Esophagus muscularis mucosa (tissue), 4 donors: ENCODE data around the gene RCC1. TPM values are rescaled to one million over a fixed set of nuclear protein-coding genes. Genes with fewer than 3 reads are reported as not detected.
"Not testable (repeated sequence)": the region's sequence is repeated elsewhere in the genome, so short reads cannot be mapped to it uniquely, and the experiment has no call there.

Source experiments
- DNase-seq: peaks from one replicate; pipeline ENCODE4 v3.0.0-alpha.2; 2017; ENCODE audit errors: extremely low spot score
- H3K27ac ChIP-seq, 4 donors: fragments of 200-600 bp; sonication (generic); replicated peaks in 1 of 4; 1 replicate in 3 of 4; 2 replicates in 1 of 4; pipeline ENCODE4 v1.5.1; 2016 to 2019; ENCODE audit warnings: mild to moderate bottlenecking in 1 of 4
- H3K27me3 ChIP-seq, 4 donors: fragments of 200-600 bp; sonication (generic); one replicate each; pipeline versions ENCODE4 v1.5.1 to v1.6.0; 2016 to 2019
- H3K36me3 ChIP-seq, 4 donors: fragments of 200-600 bp; sonication (generic); one replicate each; pipeline ENCODE4 v1.5.1; 2016 to 2019
- H3K4me1 ChIP-seq, 4 donors: fragments of 200-600 bp; sonication (generic); one replicate each; pipeline ENCODE4 v1.5.1; 2016 to 2019
- H3K4me3 ChIP-seq, 4 donors: fragments of 200-600 bp; sonication (generic); 1 replicate in 2 of 4; 2 replicates in 2 of 4; pipeline ENCODE4 v1.5.1; 2016 to 2019; ENCODE audit warnings: mild to moderate bottlenecking in 4 of 4, moderate library complexity in 1 of 4
- H3K9me3 ChIP-seq, 4 donors: fragments of 200-600 bp; sonication (generic); 1 replicate in 3 of 4; 2 replicates in 1 of 4; pipeline ENCODE4 v1.5.1; 2016 to 2019
- EP300 ChIP-seq: sonication (generic); formaldehyde crosslinking; IDR thresholded peaks from one replicate; pipeline ENCODE4 v1.6.1; 2017; ENCODE audit warnings: antibody characterized with exemption
- POLR2A ChIP-seq: fragments of 450-650 bp; IDR thresholded peaks from one replicate; pipeline ENCODE4 v1.6.1; 2017; ENCODE audit warnings: antibody characterized with exemption, moderate library complexity, mild to moderate bottlenecking, low read depth
- POLR2AphosphoS5 ChIP-seq, 2 donors: sonication (generic); formaldehyde crosslinking; IDR thresholded peaks; one replicate each; pipeline ENCODE4 v1.6.1; 2017; ENCODE audit warnings: antibody characterized with exemption in 2 of 2
- WGBS: methylation state at CpG from one replicate; pipeline ENCODE4 v1.1.5; 2018; 5-methylcytosine and 5-hydroxymethylcytosine counted together
- intact Hi-C: fragments of 100-400 bp; cut with DNase I; formaldehyde crosslinking; loops from one replicate; pipeline ENCODE4 v1.15.1; 2023
- total RNA-seq, 4 donors: library from RNA; depleted of rRNA; stranded (reverse); fragments of >200 nt; gene quantifications; one replicate each; pipeline versions ENCODE4 v1.1.0 to v1.2.1, GENCODE V29; 2016
- TF ChIP-seq, protein P1 (sequence below), 3 experiments: fragments of 200-600 bp in 2 of 3; fragments of 450-650 bp in 1 of 3; sonication (generic) in 2 of 3; IDR thresholded peaks; one replicate each; pipeline ENCODE4 v1.5.1; 2017 to 2019; ENCODE audit warnings: antibody characterized with exemption in 3 of 3, mild to moderate bottlenecking in 2 of 3, moderate library complexity in 1 of 3

Gene RCC1
- total RNA-seq, 4 donors from 2014 or later, result 8.3 to 17.1 (median 11.3) TPM

DNA sequence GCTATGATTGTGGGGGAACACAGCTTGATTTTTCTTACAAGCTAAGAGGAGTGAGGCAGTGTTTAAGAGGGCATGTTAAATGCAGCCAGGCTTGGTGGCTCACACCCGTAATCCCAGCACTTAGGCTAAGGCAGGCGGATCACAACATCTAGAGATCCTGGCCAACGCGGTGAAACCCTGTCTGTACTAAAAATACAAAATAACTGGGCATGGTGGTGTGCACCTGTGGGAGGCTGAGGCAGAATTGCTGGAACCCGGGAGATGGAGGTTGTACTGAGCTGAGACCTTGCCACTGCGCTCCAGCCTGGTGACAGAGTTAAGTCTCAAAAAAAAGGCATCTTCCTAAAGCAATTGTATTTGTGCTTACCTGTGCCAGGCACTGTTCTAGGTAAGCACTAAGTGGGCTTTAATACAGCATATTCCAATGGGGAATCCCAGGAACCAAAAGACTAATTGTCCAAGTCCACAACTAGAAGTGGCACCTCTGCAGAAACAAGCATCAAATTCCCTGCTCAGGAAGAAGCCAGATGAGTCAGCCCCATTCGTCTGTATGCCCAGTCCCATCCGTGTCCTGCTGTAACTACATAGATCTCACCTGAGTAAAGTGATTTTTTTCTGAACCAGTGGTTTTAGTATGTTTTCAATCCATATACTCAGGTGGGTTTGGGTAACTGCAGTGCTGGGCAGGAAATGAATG is 4.6 kb downstream of the RCC1 start:
- H3K27ac ChIP-seq, result peak overlapping the region in 1 of 4 donors; percentile 59
- TF ChIP-seq, protein P1, sequence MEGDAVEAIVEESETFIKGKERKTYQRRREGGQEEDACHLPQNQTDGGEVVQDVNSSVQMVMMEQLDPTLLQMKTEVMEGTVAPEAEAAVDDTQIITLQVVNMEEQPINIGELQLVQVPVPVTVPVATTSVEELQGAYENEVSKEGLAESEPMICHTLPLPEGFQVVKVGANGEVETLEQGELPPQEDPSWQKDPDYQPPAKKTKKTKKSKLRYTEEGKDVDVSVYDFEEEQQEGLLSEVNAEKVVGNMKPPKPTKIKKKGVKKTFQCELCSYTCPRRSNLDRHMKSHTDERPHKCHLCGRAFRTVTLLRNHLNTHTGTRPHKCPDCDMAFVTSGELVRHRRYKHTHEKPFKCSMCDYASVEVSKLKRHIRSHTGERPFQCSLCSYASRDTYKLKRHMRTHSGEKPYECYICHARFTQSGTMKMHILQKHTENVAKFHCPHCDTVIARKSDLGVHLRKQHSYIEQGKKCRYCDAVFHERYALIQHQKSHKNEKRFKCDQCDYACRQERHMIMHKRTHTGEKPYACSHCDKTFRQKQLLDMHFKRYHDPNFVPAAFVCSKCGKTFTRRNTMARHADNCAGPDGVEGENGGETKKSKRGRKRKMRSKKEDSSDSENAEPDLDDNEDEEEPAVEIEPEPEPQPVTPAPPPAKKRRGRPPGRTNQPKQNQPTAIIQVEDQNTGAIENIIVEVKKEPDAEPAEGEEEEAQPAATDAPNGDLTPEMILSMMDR (IDR thresholded peaks at IDR 0.05), result no peak
- TF ChIP-seq POLR2AphosphoS5 (IDR thresholded peaks at IDR 0.05) (no peak), POLR2A (no peak), EP300 (no peak)

DNA sequence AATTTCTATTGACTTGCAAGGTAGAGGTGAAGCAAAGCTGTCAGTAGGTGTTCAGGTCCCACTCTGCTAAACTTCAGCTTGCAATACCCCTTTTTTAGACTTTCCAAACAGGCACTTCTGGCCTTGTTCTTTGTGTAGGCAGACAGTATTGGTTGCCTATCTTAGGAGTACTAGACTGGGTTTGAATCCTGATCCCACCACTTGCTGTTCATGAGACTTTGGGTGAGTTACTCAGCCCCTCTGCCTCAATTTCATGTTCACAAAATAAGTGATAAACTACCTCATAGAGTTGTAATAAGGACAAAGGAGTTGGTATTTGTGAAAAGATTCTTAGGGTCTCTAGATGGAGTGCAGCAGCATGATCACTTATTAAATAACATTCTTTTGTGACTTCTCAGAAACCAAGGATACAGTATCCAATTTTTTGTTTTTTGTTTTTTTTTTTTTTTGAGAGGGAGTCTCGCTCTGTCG is 5.2 kb downstream of the RCC1 start:
- Histone ChIP-seq H3K4me3 (no peak overlapping the region), H3K36me3 (peaks cover 52 to 85% (median 76%) of the 10 kb centered on the region in 4 donors), H3K27me3 (no peaks in the 10 kb centered on the region), H3K4me1 (peaks cover 32 to 68% (median 54%) of the 10 kb centered on the region in 4 donors), H3K9me3 (no peaks in the 10 kb centered on the region), H3K27ac (no peak overlapping the region)
- no peak for DNase-seq
- TF ChIP-seq POLR2AphosphoS5 (IDR thresholded peaks at IDR 0.05), result no peak
- no peak for TF ChIP-seq POLR2A
- no peak for TF ChIP-seq EP300
- TF ChIP-seq, protein P1 (IDR thresholded peaks at IDR 0.05), result no peak
- intact Hi-C loops, result no loop called here
- 96% methylated on average over 2 of the region's 2 CpGs for WGBS

More for the DNA sequence above, 4.6 kb downstream of the RCC1 start:
- Histone ChIP-seq H3K9me3 (no peaks in the 10 kb centered on the region), H3K36me3 (peaks cover 52 to 79% (median 75%) of the 10 kb centered on the region in 4 donors), H3K4me1 (peaks cover 32 to 69% (median 54%) of the 10 kb centered on the region in 4 donors), H3K4me3 (peak overlapping the region in 1 of 4 donors; percentile 0), H3K27me3 (no peaks in the 10 kb centered on the region)
- no peak for DNase-seq
- intact Hi-C loops, result no loop called here
- WGBS, result 62% methylated on average over 8 of the region's 8 CpGs

DNA sequence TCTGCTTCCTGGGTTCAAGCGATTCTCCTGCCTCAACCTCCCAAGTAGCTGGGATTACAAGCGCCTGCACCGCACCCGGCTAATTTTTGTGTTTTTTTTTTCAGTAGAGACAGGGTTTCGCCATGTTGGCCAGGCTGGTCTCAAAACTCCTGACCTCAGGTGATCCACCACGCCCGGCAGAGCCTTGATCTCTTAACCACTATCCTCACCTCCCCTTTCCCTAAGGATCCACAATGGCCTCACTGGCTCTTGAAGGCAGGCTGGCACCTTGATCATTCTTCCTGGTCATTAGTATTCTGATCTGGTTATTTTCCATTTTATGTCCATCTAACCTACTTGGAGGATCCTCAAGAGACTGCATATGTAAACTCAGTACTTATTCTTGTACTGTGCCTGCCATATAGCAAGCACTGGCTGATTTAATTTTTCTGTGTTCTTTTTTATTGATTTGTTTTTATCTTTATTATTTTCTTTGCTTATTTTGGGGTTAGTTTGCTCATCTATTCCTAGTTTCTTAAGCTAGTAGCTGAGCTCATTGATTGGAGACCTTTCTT is 6.3 kb downstream of the RCC1 start:
- TF ChIP-seq POLR2AphosphoS5 (IDR thresholded peaks at IDR 0.05) (no peak), POLR2A (no peak)
- no peak overlapping the region for H3K4me3 ChIP-seq
- no peaks in the 10 kb centered on the region for H3K9me3 ChIP-seq
- peaks cover 52 to 86% (median 76%) of the 10 kb centered on the region in 4 donors for H3K36me3 ChIP-seq
- no peak overlapping the region for H3K27ac ChIP-seq
- peaks cover 29 to 61% (median 50%) of the 10 kb centered on the region in 4 donors for H3K4me1 ChIP-seq
- H3K27me3 ChIP-seq, result no peaks in the 10 kb centered on the region
- DNase-seq, result no peak
- whole genome bisulfite sequencing, result 83% methylated on average over 7 of the region's 7 CpGs
- intact Hi-C loops, result no loop called here

DNA sequence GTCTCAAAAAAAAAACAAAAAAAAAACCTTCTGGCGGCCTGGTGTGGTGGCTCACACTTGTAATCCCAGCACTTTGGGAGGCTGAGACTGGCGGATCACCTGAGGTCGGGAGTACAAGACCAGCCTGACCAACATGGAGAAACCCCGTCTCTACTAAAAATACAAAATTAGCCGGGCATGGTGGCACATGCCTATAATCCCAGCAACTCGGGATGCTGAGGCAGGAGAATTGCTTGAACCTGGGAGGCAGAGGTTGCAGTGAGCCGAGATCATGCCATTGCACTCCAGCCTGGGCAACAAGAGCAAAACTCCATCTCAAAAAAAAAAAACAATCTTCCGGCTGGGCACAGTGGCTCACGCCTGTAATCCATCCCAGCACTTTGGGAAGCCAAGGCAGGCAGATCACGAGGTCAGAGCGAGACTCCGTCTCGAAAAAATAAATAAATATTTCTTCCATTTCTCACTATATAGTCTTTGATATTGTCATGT is 8.6 kb downstream of the RCC1 start:
- H3K27ac ChIP-seq, DNase-seq, intact Hi-C loops, H3K9me3 ChIP-seq, H3K4me3 ChIP-seq, H3K27me3 ChIP-seq: not testable (repeated sequence)
- 96% methylated on average over 13 of the region's 13 CpGs for WGBS
- Histone ChIP-seq H3K36me3 (peaks cover 38 to 67% (median 60%) of the 10 kb centered on the region in 4 donors), H3K4me1 (peaks cover 15 to 57% (median 42%) of the 10 kb centered on the region in 4 donors)

DNA sequence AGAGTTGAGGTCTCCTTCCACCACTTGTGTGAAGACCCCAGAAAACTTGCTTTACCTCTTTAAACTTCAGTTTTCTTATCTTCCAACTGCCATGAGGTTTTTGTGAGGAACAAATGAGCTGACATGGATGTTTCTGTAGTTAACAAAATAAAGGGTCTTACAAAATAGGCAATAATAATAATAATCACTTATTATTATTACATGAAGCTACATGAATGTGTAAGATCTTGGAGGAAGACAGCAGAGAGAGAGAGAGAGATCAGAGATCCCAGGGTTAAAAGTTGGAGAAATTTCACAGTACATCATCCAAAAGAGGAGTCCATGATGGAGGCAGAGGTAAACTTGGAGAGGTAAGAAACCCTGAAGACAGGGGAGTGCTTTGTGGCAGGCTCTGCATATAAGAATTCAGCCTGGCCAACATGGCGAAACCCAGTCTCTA is 10.7 kb downstream of the RCC1 start:
- peaks cover 9 to 37% (median 24%) of the 10 kb centered on the region in 4 donors for H3K4me1 ChIP-seq
- no peaks in the 10 kb centered on the region for H3K9me3 ChIP-seq
- WGBS, result 88% methylated on average over 1 of the region's 1 CpG
- no peak overlapping the region for H3K4me3 ChIP-seq
- intact Hi-C loops, result loop anchor here (2.0 to 5.0 kb wide), 3 partner anchors 36 to 361 kb away; partner anchors contain the start of gene TRNAU1AP
- H3K27ac ChIP-seq, result no peak overlapping the region
- H3K27me3 ChIP-seq, result no peaks in the 10 kb centered on the region
- DNase-seq, result no peak
- no peak for TF ChIP-seq POLR2A
- no peak for TF ChIP-seq EP300
- TF ChIP-seq POLR2AphosphoS5 (IDR thresholded peaks at IDR 0.05), result no peak
- TF ChIP-seq, protein P1 (IDR thresholded peaks at IDR 0.05), result no peak
- H3K36me3 ChIP-seq, result peaks cover 19 to 46% (median 39%) of the 10 kb centered on the region in 4 donors
